GM21528 (cell line): ENCODE data around the gene TULP1.

ENCODE experiments used
- ATAC-seq: cut with Tn5 transposase; IDR thresholded peaks from one replicate; pipeline ENCODE4 v1.9.1; 2021; ENCODE audit warnings: mild to moderate bottlenecking, moderate library complexity; ENCODE audit not compliant: unreplicated experiment, low FRiP score

The TULP1 gene

GRCh38 chr6:35468980-35469750 lies 43.5 kb downstream of the TULP1 start:
- ATAC-seq = no peak

GRCh38 chr6:35468181-35468979 lies 44.3 kb downstream of the TULP1 start, which contains the start of gene RPL10A:
RPL10A (plus strand) TSS chr6:35468401; CDS start chr6:35468435, 34 bp downstream.
- peak; percentile 70 for ATAC-seq

- ATAC-seq = no peak
Observed at GRCh38 chr6:35465646-35466045, 47.0 kb downstream of the TULP1 start.

- no peak for ATAC-seq
Observed at GRCh38 chr6:35463292-35463691, 49.4 kb downstream of the TULP1 start.

GRCh38 chr6:35461270-35461669 lies 51.4 kb downstream of the TULP1 start:
- no peak for ATAC-seq

GRCh38 chr6:35457907-35458306 lies 54.8 kb downstream of the TULP1 start:
- no peak for ATAC-seq

- no peak for ATAC-seq
Observed at GRCh38 chr6:35454391-35455110, 58.1 kb downstream of the TULP1 start.

GRCh38 chr6:35453236-35453635 lies 59.5 kb downstream of the TULP1 start:
- no peak for ATAC-seq

- peak; percentile 93 for ATAC-seq
Observed at GRCh38 chr6:35452183-35453090, 60.3 kb downstream of the TULP1 start, which contains the start of gene FANCE. FANCE (plus strand) TSS chr6:35452338; CDS start chr6:35452546, 208 bp downstream.

GRCh38 chr6:35451354-35452182 lies 61.1 kb downstream of the TULP1 start:
- ATAC-seq = no peak

GRCh38 chr6:35449287-35449881 lies 63.3 kb downstream of the TULP1 start:
- no peak for ATAC-seq

- ATAC-seq = no peak
Observed at GRCh38 chr6:35448191-35448590, 64.5 kb downstream of the TULP1 start.
